ENCODE data around the gene PADI2. TPM values are rescaled to one million over a fixed set of nuclear protein-coding genes. Genes with fewer than 3 reads are reported as not detected.

The PADI2 gene
- total RNA-seq: 352 and 536 TPM in 2 replicates
- 54.0 TPM for polyA plus RNA-seq (2012)

DNA sequence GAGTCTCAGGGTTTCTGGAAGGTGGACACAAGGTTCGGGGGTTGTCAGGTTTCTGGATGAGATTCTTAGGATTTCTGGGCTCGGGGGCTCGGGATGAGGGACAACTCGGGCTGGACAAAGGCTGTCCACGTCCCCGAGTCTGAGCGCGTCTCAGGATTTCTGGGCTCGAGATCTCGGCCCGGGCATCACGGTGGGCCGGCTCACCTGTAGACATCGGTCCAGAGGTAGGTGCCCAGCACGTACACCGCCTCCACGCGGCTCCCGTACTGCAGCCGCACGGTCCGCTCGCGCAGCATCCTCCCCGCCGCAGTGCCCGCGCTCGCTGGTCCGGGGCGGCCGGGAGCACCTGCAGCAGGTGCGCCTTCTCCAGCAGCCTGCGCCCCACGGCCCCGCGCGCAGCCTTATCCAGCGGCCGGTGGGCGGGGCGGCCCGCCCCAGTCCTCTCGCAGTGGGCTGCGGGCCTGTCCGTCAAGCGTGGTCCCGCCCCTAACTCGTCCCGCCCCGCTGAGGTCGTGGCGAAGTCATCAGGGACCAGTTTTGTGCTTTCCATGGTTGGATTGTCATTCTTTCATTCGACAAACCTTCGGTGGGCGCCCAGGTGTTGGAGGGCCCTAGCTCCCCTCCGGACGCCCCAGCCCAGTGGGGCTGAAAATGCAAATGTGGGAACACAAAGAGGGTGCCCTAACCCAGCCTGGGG lies at the start of gene PADI2:
Gene PADI2 (minus strand): TSS at position 376 of the 697 bp plus-strand sequence. CDS start 80 bp downstream, at position 296.
- DNase-seq (ENCODE audit: low read depth): peak; percentile 66

DNA sequence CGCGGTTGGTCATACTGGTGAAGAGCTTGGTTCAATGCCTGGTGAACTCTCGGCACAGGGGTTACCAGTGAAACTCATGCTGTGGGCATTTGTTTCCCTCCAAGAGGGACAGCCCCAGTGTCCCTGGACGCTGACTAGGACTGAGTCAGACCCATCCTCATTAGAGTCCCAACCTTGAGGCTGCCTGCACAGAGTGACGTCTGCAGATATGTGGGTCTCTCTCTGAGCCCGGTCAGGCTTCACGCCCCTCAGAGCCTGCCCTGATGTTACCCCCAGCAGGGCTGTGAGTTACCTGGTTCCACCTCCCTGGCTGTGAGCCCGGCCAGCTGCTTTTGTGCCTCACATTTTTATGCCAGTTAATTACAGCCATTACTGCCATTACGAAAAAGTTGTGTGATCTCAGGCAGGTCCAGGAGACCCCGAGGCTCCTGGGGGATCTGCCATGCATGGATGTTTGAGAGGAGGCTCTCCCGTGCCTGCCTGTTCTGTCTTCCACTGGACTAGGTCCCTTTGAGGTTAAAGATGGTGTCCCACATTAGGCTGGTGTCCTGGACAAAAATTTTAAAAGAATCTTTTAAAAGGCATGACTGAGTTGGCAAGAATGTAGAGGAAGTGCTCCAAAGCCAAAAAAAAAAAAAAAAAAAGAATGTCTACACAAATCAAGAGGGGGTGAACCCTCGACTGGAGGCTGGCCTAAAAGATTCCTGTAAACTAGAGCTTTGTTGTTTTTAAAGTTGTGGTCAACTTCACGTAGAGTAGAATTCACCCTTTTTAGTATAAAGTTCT lies 49.0 kb upstream of the PADI2 start:
- peak; percentile 52 for DNase-seq (ENCODE audit: low read depth)

DNA sequence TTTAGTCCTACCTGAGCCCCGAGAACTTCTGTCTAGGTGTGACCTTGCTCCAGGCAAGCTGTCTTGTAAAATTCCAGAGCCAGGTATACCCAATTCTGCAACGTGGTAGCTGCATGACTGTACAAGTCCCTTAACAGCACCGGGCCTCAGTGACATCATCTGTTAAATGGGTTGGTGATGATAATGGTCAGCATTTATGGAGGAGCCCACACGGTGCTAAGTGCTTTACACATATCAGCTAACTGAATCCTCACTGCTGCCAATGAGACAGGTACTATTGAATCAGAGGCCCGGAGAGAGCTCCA lies 48.5 kb upstream of the PADI2 start:
- no peak for DNase-seq (ENCODE audit: low read depth)

DNA sequence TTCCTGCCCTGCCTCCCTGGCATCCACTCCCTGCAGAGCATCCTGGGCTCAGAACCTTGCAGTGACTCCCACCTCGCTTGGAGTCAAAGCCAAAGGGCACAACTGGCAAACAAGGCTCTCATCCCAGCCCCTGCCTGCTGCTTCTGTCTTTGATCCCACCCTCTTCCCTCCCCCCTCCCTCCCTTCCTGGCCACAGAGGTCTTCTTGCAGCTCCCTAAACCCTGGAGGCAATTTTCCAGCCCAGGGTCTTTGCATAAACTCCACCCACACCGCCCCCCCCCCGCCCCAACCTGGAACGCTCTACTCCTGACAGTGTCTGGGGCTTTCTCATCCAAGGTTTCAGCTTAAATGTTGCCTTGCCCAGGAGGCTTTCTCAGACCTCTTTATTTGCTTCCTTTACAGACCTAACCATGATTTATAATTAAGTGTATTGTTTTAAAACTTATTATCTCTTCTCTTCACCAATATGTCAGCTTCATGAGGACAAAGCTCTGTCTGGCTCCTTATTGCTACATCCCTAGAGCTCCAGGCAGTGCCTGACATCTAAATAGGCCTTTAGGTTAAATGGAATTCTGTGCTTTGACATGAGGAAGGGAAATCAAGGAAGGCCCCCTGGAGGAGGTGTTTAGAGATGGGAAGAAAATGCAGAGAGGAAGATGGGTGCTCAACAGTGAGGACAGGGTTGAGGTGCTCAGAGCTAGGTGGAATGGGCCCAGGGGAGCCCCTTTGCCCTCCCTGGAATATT lies 48.0 kb upstream of the PADI2 start:
- no peak for DNase-seq (ENCODE audit: low read depth)

DNA sequence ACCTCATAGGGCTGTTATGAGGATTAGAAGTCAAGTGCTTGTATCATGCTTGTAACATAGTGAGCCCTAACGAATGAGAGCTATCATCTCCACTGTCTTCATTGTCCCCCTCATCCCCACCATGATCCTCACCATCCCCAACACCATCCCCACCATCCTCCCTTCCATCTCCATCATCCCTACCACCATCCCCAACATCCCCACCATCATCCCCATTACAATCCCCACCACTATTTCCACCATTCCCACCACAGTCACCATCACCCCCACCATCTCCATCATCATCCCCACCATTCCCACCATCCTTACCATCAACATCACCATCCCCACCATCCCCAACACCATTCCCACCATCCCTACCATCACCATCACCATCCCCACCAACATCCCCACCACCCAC lies 46.6 kb upstream of the PADI2 start:
- no peak for DNase-seq (ENCODE audit: low read depth)

DNA sequence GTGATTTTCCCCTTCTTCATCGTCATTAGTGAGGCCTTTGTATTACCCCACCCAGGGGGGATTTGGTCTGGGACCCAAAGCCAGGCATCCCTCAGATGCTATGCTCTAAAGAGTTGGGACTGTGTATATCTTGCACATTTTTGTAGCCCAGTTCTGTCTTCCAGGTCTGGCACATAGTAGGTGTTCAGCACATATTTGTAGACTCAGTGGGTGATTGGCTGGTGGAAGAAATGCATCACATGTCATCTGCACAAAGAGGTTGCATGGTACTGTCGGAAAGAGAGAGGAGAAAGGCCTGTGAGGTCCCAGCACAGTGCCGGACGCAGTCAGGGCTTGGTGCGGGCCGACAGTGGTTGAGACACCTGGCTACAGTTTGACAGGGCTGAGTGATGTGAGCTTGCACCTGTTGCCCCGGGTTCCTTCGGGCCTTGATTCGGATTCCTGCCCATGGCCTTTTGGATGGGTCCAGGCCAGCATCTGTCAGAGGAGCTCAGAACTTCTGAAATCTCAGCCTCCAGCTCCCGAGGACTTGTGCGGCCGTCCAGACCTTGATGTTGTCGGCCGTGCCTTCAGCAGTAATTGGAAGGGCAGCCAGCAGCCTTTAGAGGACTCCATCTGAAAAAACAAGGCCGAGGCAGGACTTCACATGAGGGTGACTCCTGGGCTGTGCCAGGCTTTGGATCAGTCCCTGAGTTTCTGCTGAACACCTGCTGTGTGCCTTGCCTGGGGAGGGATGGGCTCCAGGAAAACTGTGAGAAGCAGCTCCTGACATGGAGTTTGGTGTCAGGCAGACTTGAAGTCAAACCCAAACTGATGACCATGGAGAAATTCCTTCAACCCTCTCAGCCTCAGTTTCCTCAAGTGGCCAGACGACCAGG lies 44.8 kb upstream of the PADI2 start:
- peak; percentile 63 for DNase-seq (ENCODE audit: low read depth)

DNA sequence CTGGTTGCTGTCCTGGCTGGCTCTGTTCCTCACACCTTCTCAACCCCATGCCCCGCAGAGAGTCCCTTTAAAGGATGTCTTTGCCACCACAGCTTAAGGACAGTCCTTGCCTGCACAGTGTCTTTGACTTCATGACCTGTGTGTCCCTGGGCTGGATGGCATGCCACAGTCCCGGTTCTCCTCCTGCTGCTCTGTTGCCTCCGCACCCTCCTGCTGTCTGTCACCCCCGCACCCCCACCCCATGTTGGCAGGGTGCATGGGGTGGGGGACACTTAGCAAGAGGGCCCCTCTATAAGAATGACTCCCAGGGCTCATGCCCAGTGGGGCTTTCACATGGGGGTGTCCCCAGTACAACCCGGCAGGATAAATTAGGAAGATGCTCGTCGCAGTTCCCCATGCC lies 44.1 kb upstream of the PADI2 start:
- no peak for DNase-seq (ENCODE audit: low read depth)

DNA sequence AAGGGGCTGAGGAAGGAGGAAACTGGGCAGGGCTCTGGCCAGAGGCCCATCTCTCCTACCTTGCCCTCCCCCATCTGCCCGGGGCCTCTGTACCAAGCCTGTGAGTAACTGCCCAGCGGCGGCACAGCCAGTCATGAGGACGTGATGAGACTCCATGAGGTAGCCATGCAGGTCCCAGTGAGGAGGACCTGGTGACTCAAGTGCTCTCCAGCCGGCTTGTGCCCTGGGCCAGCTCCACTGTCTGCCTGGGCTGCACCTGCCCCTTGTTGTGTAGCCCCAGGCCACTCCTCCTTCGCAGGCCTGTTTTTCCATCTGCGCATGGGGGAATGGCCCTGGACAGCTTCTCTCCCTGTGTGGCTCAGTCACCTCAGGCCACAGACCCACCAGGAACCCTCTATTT lies 43.7 kb upstream of the PADI2 start:
- DNase-seq (ENCODE audit: low read depth): no peak

DNA sequence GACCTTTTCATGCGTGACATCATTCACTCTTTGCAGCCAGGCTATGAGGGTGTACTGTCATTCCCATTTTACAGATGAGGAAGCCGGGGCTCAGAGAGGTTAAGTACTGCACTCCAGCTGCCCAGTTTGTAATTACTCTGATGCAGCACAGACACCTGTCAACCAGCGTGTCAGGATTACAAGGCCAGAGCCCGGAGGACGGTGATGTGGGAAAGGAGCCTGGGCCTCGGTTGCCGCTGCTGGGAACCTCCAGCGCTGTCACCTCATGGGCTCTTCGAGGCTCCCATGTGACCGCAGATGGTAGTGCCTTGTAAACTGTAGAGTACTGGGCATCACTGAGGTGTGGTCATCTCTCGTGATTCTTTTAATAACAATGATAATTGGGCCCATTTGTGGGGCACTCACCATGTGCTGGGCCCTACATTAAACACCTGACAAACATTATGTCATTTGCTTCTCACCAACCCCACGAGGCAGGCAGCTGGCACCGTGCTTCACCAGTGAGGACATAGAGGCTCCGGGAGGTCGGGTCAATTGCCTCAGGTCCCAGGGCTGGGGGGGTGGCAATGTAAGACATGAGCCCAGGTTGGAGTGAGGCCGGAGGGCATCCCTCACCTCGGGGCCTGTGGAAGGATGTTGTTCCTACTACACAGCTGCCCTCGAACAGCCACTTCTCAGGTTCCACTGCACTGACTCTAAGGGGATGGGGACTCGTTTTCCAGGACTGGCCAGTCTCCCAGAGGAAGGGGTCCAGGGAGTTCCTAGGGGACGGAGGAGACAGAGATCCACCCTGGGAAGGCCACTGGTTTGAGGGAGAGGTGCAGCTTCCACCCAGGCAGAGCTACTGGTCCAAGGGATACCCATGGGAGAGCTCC lies 42.9 kb upstream of the PADI2 start:
- DNase-seq (ENCODE audit: low read depth): no peak

DNA sequence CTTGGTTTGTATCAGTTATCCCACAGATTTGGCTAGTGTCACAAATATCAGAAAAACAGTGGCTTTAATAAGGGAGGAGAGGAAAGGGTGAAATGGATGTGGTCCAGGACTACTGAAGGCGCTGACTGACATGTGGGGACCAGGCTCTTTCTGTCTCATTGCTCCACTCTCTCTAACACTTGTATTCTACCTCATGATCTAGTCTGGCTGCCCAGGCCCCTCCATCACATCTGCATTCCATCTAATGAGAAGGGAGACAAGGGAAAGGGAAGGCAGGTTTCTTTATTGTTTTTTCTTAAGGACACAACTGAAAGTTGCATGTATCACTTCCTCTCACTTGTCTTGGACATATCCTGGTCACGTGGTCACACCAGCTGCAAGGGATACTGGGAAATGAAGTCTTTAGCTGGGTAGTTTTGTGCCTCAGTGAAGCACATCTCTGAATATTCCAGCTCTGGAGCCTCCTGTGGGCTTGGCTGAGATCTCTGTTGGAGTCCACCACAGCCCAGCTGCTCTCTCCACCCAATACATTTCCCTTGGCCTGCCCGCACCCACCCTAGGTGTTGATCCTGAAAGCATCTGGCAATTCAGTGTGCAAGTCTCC lies 42.0 kb upstream of the PADI2 start:
- no peak for DNase-seq (ENCODE audit: low read depth)

DNA sequence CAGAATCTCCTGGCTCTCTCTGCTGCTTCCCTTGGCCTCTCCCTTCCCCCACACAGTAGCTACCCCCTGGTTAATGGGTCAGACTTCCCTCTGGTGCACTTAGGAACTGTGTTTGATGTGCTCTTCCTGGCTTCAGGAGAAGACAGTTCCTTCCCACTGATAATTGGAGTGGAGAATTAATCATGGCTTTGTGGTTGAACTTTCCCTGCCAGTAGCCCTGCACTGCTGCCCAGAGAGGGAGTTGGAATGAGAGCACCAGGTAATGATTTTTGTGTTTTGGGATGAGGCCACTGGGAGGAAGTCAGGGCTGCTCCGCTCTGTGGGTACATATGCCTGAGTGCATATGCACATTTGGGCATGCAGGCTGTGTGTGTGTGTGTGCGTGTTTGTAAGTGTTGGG lies 39.7 kb upstream of the PADI2 start:
- no peak for DNase-seq (ENCODE audit: low read depth)

DNA sequence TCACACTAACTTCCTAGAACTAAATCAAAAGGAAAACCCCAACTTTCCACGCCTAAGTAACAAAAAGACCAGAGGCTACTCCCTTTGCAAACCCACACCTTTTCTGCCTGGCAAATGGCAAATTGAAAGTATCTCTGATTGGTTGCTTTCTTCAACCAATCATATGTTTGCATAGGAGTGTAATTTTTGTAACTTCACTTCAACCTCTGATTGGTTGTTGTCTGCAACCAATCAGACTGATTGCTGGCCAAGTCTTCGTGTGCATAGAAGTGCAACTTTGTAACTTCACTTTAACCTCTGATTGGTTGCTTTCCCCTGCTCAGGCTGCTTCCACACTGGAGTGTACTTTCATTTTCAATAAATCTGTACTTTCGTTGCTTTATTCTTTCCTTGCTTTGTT lies 36.9 kb upstream of the PADI2 start:
- no peak for DNase-seq (ENCODE audit: low read depth)

DNA sequence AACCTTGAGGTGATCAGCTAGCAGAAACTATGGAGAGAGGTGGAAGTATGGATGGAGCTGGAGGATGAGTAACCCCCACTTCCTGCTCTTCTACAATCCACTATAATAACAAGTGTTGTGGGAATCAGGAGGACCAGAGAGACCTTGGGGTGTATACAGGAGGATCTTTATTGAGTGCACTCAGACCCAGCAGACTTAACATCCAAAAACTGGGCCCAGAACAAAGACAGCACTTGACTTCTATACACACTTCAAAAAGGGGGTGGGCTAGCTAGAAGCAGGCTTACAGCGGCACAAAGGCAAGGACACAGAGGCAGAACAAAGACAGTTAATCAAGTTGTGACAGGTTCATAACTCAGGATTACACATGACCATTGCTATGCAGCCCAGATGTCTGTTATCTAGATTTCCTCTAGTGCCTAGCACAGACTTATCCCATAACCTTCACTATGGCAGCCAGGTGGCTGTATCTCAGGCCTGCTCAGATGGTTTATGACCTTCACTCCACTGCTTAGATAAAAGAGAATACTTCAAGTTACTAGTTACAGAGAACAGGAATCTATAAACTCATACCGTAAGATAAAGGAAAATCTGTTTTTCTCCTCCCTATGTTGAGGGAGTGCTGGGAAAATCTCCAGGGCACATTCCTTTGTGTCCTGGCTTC lies 36.1 kb upstream of the PADI2 start:
- DNase-seq (ENCODE audit: low read depth): no peak

DNA sequence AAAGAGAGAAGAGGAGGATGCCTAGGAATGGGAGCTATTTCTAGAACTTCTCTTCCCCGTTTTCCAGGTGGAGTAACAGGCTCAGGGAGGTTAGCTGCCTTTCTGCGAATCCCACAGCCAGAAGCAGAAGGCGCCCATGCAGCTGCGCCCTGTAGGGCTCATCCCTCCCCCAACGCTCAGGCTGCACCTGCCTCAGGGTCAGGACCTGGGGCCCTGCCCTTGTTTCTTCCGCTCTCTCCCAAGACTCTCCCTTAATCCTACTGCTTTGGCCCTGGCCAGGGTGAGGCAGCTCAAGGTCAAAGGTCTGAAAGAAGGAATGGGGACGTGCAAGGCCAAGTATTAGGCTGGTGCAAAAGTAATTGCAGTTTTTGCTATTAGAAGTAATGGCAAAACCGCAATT lies 30.5 kb upstream of the PADI2 start:
- no peak for DNase-seq (ENCODE audit: low read depth)

DNA sequence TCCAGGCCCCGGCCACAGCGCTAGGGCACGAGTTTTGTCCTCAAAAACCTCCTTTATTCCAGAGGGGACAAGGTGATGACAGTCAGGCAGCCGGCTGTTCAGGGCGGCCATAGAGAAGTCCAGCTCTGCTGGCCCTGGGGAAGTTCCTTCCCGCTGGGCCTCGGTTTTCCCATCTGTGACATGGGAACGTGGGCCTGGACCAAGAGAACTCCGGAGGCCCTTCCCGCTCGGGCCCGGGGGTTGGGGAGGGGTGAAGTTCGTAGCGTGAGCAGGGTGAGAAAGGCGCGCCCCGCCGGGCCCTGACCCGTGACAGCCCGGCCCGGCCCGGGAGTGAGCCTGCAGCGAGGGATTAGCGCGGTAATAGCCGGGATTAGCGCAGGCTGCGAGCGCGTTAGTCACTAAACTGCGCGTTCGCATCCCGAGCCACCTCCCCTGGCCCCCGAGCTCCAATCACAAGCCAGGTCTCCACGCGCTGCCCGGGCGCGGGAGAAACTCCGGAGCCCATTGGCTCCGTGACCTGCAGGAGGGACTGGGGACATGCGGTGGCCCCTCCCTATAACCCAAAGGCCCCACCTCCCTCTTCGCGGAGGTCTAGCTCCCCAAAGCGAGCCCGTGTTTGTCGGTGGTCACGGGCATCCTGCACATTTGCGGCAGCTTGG lies 29.8 kb upstream of the PADI2 start:
- DNase-seq (ENCODE audit: low read depth): no peak

DNA sequence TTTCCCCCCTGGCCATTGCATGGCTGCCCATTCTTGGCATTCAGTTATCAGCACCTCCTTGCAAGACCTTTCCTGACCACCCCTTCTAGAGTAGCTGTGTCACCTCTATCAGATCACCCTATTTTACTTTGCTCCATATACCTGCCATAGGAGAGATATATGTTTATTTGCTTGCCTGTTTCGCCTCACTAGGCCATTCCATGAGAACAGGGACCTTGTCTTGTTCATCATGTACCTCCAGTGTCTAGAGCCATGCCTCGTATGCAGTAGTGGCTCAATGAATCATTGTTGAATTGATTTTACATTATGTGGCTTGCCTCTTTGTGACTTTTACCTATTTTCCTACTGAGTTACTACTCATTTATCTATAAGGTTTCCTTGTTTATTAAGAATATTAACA lies 26.4 kb upstream of the PADI2 start:
- no peak for DNase-seq (ENCODE audit: low read depth)

DNA sequence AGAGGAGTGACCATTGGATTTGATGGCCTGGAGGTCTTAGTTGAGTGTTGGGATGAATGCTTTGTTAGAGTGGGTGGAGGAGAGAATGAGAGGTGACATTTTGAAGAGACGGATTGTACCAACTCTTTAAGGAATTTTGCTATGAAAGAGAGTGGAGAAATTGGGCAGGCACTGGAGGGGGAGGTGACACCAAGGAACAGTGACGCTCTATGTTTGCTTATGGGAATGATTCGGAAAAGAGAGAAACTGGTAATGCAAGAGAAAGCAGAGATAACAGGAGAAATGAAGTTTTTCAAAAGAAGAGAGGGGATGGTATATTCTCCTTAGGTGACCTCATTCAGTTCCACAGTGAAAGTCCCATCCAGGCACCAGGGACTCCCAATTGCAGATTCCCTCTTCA lies 24.5 kb upstream of the PADI2 start:
- no peak for DNase-seq (ENCODE audit: low read depth)

DNA sequence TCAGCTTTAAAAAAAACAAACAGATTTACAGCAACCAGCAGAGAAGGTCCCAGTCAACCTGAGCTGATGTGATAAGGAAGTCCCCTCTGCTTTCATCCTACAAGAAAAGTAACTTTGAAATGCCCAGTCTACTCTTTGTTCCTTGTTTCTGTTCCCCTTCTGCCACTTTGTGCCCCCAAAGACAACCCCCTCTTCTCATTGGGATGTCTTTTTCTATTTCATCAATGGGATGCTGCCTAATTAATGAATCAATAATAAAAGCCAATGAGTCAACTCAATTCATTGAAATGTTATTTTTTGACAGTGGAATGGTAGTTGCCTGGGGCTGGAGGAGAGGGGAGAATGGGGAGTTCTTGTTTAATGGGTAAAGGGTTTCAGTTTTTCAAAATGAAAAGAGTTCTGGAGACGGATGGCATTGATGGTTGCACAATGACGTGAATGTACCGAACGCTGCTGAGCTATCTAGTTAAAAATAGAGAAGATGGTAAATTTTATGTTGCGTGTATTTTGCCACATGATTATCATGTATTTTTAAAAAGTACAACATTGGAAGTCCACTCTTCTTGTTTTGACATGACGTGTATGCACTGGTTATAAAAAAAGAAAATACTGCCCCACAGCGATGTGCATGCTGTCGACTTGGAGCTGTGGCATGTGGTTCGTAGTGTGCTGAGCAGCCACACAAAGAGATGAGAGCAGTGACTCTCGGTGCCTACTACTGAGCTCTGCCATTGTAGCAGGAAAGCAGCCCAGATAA lies 22.4 kb upstream of the PADI2 start:
- DNase-seq (ENCODE audit: low read depth): no peak
